GM18498 (cell line): Measurements from ENCODE around the gene CDC45.

Source experiments
- ATAC-seq: cut with Tn5 transposase; IDR thresholded peaks from one replicate; pipeline ENCODE4 v1.9.1; 2021; ENCODE audit warnings: mild to moderate bottlenecking, moderate library complexity; ENCODE audit not compliant: unreplicated experiment

Gene CDC45

GRCh38 chr22:19553201-19553600 is 73.5 kb downstream of the CDC45 start:
- no peak for ATAC-seq

GRCh38 chr22:19554834-19555404 is 75.2 kb downstream of the CDC45 start:
- no peak for ATAC-seq

DNA sequence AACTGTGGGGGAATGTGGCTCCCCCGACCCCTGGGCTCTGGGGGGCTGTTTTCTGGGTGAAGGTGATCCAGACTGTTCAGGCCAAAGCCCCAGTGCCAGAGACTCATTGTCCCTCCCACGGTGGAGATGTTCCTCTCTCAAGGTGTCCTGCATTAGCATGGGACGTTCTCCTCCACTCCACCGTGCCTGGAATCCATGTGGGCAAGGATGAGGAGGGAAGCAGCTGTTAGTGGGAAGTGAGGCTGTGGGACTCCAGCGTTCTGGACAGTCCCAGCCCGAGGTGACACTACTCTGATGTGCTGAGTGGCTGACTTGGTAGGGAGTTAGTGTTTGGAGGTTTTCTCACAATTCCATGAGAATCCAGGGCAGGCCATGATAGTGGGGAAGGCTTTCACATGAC is 75.9 kb downstream of the CDC45 start:
- ATAC-seq, result no peak

- no peak for ATAC-seq
These were observed 77.3 kb downstream of the CDC45 start for GRCh38 chr22:19556963-19557545.

DNA sequence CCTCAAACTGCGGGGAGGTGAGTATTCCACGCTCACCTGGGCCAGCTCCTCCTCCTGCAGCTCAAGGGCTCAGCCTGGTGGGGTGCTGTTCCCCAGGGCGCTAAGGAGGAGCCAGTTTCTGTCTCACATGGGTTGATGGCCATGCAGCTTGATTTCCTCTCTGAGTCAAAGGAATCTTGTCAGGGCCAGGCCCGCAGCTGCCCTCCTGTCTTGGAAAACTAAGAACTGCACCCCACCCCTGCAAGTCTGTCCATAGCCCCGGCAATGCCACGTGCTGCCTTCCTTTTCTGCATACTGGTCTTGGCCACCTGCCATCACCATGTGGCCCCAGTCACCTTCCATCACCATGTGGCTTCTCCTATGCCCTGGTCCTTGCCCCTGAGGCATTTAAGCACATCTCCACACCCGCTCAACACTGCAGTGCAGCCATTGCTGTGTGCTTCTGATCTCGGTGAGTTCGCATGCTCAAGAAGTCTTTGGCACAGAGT is 79.6 kb downstream of the CDC45 start:
- no peak for ATAC-seq

- no peak for ATAC-seq
These were observed 80.2 kb downstream of the CDC45 start for GRCh38 chr22:19559956-19560355.

DNA sequence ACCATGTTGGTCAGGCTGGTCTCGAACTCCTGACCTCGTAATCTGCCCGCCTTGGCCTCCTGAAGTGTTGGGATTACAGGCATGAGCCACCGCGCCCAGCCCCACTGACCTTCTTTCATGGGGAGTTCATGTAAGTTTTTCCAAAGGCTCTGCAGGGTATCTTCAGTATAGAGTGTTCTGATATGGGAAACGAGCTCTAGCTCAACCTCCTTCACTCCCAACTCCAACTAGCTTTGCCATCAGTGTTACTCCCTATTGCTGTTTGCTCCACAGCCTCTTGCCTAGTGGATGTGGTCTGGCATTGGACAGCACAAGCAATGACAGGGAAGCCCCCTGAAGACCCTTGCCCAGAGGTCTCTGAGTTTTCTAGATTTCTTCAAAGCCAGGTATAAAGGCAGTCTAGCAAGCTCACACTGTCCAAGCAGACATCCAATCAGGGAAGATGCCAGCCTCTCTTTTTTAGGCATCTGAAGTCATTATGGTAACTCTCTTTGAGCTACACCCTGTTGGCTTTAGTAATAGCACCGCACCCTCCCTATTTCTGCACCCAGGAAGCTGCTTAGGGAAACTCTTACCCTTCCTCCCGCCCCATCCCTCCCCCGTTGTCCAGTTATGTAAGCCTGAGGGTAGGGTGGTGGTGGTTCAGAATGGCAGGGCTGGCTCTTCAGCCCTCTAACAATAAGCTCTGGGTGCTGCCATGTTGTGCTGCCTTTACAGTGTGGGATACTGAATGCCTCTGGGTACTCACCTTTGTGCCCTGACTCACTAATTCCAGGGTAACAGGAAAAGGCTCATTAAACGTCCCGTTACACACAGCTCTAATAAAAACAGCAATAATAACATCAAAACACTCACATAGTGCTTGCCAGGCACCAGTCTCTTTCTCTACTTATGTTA is 85.9 kb downstream of the CDC45 start:
- no peak for ATAC-seq

- ATAC-seq, result no peak
These were observed 86.8 kb downstream of the CDC45 start for GRCh38 chr22:19566279-19567156.

DNA sequence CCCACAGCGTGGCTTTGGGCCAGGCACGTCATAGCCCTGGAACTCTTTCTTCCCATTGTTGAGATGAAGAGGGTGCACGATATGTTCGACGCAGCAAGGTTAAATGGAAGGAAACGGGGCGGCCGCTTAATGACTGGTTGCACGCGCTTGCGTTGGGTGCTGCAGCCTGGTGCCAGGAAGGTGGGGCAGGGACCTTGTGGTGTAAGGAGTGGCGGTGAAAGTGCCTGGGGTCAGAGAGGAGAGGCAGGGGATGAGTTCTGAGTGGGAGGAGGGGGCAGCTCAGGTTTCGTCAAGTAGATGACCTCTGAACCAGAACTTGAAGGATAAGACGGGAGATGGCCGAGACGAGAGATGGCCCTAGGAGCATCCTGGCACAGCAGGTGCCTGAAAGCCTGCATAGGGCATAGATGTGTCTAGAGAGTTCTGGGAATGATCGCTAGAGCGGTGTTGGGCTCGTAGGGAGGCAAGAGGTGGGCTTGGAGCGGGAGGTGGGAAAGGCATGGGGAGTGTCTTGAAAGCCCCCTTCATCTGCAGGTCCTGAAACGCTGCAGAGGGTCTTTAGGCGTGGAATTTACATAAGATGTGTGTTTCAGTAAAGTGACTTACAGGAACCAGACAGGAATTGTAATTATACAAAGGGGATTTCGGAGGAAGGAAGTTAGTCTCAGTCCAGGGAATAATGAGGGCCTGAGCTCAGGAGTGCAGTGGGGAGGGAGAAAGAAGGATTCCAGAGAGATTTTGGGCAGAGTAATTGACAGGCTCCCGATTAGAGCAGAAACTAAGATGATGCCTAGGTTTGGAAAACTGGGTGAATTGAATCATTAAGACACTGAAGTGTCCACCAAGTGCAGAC is 87.7 kb downstream of the CDC45 start:
- no peak for ATAC-seq

DNA sequence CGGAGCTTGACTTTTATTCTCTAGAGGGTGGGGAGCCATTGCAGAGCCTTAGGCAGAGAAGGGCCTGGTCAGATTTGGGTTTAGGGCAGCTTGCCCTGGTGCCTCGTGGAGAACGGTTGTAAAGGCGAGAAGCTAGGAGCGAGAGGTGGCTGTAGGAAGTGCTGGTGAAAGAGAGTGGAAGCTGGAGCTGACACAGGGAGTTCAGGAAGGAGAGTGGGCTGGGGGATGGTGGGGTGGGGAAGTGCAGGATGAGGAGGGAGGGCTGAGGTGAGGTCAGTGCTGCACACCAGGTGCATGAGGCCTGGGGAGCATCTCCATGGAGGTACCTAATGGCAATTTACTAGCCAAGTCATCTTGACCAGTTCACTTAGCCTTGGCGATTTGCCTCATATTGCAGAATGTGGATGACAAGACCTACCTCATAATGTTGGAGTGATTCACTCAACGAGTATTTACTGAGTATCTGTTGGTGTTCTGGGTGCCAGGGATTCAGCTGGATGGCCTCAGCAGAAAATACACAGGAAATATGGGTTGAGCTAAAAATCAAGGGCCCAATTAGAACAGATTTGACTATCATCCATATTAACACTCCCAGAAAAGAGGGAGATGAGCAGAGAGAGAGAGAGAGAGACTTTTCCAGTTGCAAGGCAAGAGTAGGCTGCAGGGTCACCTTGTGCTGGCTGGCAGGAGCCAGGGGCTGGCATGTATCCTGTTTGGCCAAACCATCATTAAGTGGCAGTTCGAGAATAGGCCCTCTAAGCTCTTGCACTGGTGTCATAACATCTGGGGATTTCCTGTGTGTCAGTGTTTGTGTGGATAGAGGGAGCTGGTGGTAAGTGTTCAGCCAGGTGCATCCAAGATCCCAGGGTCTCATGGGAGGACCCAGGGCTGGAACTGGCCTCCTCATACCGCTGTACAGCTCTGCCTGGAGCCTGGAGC is 88.9 kb downstream of the CDC45 start:
- no peak for ATAC-seq

DNA sequence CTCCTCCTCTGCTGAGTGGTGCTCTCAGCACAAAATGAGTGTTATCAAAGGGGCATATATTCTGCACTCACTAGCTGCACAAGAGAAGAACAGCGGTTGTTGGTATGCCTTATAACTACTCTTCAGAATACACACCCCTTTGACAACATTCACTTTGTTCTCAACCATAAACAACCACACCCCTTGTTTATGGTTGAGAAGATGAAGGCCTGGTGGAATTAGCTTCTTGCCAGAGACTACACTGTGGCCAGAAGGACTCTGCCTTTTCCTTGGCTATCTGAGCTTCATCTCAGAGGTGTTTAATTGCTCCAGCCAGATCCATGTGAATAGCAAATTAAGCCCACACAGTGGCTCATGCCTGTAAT is 89.5 kb downstream of the CDC45 start:
- ATAC-seq, result no peak

DNA sequence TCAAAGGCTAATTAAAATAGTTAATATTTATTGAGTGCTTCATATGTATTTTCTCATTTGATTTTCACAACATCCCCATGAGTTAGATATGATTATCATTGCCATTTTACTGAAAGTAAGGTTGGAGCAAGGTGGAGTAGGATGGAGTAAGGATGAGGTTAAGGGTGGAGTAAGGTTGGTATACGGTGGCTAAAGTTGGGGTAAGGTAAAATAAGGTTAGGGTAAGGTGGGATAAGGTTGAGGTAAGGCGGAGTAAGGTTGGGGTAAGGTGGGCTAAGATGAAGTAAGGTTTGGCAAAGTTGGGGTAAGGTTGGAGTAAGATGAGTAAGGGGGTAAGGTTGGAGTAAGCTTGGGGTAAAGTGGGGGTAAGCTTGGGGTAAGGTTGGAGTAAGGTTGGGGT is 90.3 kb downstream of the CDC45 start:
- ATAC-seq, result no peak
